Sigmoid colon (tissue), 4 donors: ENCODE measurements around the gene NOL4L.

ENCODE experiments used
- EP300 ChIP-seq, 4 donors: sonication (generic); formaldehyde crosslinking; IDR thresholded peaks; one replicate each; pipeline ENCODE4 v1.6.1; 2017; ENCODE audit warnings: antibody characterized with exemption in 4 of 4
- POLR2A ChIP-seq, 2 donors: fragments of 450-650 bp; IDR thresholded peaks; one replicate each; pipeline ENCODE4 v1.6.1; 2016; ENCODE audit warnings: antibody characterized with exemption in 2 of 2, mild to moderate bottlenecking in 2 of 2, moderate library complexity in 2 of 2
- POLR2AphosphoS5 ChIP-seq, 4 donors: sonication (generic); formaldehyde crosslinking; IDR thresholded peaks; one replicate each; pipeline ENCODE4 v1.6.1; 2017; ENCODE audit warnings: antibody characterized with exemption in 4 of 4
- TF ChIP-seq, protein P1 (sequence below), 4 experiments: fragments of 450-650 bp in 3 of 4; fragments of 200-600 bp in 1 of 4; IDR thresholded peaks; one replicate each; pipeline ENCODE4 v1.5.1; 2016 to 2019; ENCODE audit warnings: antibody characterized with exemption in 4 of 4, mild to moderate bottlenecking in 3 of 4, moderate library complexity in 2 of 4

DNA sequence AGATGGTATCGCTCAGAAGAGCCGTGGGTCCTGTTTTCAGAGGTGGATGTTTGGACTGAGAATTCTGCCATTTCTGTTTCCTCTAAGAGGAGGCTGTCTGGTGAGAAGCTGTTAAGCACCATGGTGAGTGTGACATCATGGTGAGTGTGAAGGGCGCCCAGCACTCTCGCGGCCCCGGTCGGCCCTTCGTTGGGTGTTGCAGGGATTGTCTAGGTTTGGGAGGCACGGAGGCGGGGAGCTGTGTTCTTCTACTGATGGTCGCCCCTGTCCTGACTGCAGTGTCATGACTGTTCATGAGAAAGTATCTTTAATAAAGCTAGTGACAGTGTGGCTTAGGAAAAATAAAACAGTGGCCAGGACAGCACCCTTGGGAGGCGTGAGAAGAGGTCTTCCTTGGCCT is 70.4 kb downstream of the NOL4L start:
- TF ChIP-seq, protein P1, sequence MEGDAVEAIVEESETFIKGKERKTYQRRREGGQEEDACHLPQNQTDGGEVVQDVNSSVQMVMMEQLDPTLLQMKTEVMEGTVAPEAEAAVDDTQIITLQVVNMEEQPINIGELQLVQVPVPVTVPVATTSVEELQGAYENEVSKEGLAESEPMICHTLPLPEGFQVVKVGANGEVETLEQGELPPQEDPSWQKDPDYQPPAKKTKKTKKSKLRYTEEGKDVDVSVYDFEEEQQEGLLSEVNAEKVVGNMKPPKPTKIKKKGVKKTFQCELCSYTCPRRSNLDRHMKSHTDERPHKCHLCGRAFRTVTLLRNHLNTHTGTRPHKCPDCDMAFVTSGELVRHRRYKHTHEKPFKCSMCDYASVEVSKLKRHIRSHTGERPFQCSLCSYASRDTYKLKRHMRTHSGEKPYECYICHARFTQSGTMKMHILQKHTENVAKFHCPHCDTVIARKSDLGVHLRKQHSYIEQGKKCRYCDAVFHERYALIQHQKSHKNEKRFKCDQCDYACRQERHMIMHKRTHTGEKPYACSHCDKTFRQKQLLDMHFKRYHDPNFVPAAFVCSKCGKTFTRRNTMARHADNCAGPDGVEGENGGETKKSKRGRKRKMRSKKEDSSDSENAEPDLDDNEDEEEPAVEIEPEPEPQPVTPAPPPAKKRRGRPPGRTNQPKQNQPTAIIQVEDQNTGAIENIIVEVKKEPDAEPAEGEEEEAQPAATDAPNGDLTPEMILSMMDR (IDR thresholded peaks at IDR 0.05) = no peak
- TF ChIP-seq POLR2A (IDR thresholded peaks at IDR 0.05) (no peak), POLR2AphosphoS5 (IDR thresholded peaks at IDR 0.05) (no peak), EP300 (IDR thresholded peaks at IDR 0.05) (no peak)
